ENCODE measurements around the gene AJAP1.

DNA sequence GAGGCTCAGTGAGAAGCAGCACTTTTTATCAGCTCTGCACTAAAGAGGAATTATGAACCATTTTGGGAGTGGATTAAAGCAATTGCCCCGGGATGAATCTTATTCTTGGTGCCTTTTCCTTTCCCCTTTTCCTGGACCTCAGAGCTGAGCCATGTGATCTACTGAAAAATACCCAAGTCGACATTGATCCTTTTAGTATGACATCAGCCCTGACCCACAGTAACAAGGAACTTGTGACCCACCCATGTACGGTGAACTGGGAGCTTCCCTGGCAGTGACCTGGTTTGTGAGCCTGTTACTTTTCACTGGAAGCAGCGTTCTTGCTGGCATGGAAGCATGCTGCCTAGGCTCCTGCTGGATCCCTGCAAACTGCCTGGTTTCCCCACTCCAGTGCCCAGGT lies 15.9 kb downstream of the AJAP1 start:
- TF ChIP-seq SRF (IDR thresholded peaks at IDR 0.05; ENCODE audit: low read depth, low read length): no peak
- no peak for TF ChIP-seq CTCF (IDR thresholded peaks at IDR 0.05; ENCODE audit: control extremely low read depth in 1 of 3, insufficient read depth in 1 of 3, low read depth in 1 of 3, low read length in 3 of 3)
- no peak for TF ChIP-seq POLR2A (IDR thresholded peaks at IDR 0.05; ENCODE audit: control extremely low read depth in 1 of 2, low read depth in 2 of 2, low read length in 2 of 2)
- TF ChIP-seq SP1 (IDR thresholded peaks at IDR 0.05; ENCODE audit: low read depth, low read length): no peak
- no peak for TF ChIP-seq FOSL1 (IDR thresholded peaks at IDR 0.05; ENCODE audit: insufficient read depth, low read depth, low read length)
- no peak for TF ChIP-seq ATF3 (IDR thresholded peaks at IDR 0.05; ENCODE audit: insufficient read depth, low read depth, low read length)
- no peak for TF ChIP-seq RFX5 (IDR thresholded peaks at IDR 0.05; ENCODE audit: borderline replicate concordance, low read depth, low read length)
- TF ChIP-seq JUN (IDR thresholded peaks at IDR 0.05; ENCODE audit: low read depth, low read length): no peak
- TF ChIP-seq EZH2 (IDR thresholded peaks at IDR 0.05; ENCODE audit: low read depth, low read length, severe bottlenecking): no peak
- TF ChIP-seq MAFK (IDR thresholded peaks at IDR 0.05; ENCODE audit: low read depth, low read length): no peak

Measured in H1 (cell line).